NB4 (cell line): ENCODE measurements around the gene SRPRB.

Experiments
- MYC ChIP-seq: IDR thresholded peaks from 2 replicates; pipeline ENCODE4 v1.6.1; 2011; ENCODE audit warnings: low read depth, low read length
- POLR2A ChIP-seq: IDR thresholded peaks from 2 replicates; pipeline ENCODE4 v1.6.1; 2011; ENCODE audit warnings: mild to moderate bottlenecking; ENCODE audit not compliant: insufficient read length; ENCODE audit errors: extremely low read depth
- TF ChIP-seq, protein P1 (sequence below): IDR thresholded peaks from one replicate; pipeline ENCODE4 v1.5.1; 2012; ENCODE audit warnings: low read depth, low read length
- TF ChIP-seq, protein P2 (sequence below): IDR thresholded peaks from 2 replicates; pipeline ENCODE4 v1.6.1; 2011; ENCODE audit warnings: low read depth, low read length

DNA sequence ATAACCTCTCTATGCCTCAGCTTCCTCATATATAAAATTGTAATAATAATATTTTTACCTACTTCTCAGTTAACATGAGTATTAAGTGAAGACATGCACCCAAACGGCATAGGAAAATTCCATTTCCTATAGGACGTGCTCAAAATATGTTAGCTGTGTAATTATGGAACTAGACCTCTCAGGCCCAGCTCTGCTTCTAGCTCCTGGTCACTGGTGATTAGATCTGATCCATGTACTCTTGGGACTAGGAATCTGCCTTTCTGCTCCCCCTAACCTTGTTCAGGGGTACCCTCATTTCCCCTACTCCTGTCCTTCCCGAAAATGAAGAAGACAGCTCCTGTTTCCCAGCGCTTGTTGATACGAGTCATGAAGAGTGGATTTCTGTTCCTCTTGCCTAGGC lies 29.8 kb upstream of the SRPRB start:
- TF ChIP-seq, protein P1, sequence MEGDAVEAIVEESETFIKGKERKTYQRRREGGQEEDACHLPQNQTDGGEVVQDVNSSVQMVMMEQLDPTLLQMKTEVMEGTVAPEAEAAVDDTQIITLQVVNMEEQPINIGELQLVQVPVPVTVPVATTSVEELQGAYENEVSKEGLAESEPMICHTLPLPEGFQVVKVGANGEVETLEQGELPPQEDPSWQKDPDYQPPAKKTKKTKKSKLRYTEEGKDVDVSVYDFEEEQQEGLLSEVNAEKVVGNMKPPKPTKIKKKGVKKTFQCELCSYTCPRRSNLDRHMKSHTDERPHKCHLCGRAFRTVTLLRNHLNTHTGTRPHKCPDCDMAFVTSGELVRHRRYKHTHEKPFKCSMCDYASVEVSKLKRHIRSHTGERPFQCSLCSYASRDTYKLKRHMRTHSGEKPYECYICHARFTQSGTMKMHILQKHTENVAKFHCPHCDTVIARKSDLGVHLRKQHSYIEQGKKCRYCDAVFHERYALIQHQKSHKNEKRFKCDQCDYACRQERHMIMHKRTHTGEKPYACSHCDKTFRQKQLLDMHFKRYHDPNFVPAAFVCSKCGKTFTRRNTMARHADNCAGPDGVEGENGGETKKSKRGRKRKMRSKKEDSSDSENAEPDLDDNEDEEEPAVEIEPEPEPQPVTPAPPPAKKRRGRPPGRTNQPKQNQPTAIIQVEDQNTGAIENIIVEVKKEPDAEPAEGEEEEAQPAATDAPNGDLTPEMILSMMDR = no peak
- no peak for TF ChIP-seq POLR2A
- TF ChIP-seq MYC = no peak
- TF ChIP-seq, protein P2, sequence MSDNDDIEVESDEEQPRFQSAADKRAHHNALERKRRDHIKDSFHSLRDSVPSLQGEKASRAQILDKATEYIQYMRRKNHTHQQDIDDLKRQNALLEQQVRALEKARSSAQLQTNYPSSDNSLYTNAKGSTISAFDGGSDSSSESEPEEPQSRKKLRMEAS = no peak
